CD4-positive, alpha-beta T cell treated with Interleukin-10 for 1 hour (primary cell): ENCODE data around the gene MSANTD1.

ENCODE experiments used
- DNase-seq: peaks from one replicate; pipeline ENCODE4 v3.0.0-alpha.2; 2020

Gene MSANTD1

DNA sequence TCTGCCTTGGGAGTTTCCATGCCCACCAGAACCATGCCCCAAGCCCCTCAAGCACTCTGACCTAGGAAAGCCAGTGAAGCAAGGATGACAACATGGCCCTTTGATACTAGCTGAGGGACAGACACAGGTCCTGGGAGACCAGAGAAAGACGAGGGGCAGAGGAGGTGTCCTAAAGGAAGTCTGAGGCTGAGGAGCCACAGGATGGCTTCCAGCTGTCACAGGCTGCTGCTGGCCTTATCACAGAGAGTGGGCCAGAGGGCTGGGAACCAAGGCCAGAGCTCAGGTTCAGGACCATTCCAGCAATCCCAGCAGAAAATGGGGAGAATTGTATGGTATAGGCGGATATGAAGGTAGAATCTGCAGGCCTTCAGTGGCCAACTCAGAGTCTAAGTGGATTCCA lies 31.7 kb upstream of the MSANTD1 start:
- DNase-seq = no peak

DNA sequence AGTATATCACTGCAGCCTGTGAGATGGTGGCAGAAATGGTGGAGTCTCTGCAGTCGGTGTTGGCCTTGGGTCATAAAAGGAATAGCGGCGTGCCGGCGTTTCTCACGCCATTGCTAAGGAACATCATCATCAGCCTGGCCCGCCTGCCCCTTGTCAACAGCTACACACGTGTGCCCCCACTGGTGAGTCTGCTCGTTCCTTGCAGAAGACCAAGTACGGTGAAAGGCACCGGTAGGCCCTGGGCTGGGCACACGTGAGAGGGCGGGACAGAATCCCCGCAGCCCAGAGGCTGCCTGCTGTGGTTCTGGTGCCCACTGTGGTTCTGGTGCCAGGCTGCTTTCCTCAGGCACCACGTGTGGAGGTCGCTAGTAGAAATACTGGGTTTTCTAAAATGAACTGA lies 31.2 kb upstream of the MSANTD1 start:
- DNase-seq = no peak

DNA sequence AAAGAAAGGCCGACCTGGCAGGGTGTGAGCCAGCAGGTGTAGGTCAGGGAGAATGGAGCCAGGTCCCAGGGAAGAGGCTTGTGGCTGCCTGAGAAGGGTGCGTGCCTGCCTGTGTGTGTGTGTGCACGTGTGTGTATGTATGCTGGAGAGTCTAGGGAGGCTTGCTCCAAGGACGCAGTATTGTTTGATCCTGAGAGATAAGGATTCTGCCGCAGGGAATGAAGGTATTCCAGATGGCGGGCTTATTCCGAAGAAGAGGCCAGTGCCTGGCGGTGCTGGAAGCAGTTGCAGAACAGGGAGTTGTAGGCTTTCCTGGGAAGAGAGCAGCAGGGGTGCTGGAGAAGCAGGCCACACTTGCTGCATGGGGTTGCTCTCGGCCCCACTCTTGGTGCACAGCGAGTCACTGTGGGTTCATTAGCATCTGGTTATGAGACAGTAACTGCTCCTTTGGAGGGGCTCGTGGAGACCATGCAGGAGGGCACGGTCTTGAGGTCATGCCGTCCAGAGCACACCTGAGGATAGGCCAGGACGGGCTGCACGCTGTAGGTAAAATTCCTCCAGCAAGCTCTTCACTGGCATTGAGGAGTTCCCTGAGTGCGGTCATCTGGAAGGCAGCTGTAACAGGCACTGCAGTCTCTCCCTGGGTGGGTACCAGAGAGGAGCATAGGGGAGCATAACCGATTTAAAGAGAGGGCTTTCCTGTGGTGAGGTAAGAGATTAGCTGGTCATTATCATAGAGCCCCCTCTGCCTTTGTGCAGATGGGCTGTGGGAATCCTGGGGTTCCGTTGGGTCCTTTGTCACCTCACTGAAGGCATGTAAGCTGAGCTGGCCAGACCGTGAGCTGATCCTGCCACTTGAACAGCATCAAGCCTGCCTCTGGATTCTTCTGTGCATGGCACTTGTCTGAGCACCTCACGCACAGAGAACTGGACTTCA lies 29.9 kb upstream of the MSANTD1 start:
- no peak for DNase-seq

DNA sequence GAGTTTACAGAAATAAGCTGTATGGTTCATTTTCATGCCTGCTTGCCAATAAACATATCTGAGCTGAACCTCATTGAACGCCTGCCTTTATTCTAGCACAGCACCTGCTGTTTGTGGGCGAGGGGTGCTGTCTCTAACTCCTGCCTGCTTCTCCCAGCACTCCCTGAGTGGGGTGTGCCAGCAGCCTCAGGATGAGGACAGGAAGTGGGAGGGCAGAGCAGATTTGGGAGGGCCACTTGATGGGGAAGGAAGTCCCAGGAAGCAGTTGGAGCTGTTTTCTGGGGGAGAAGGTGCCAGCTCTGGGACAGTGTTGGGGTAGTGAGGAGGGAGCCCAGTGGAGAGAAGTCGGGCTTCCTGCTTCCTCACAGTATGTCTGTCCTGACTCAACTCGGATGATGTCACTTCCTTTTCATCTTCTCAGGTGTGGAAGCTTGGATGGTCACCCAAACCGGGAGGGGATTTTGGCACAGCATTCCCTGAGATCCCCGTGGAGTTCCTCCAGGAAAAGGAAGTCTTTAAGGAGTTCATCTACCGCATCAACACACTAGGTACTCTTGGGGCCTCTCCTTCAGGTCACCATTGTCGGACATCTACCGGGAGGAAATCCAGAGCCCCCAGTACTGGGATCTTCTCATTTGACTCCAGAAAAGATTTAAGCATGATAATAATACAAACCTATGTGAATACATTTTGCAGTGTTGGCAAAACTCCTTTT lies 29.0 kb upstream of the MSANTD1 start:
- DNase-seq = no peak

DNA sequence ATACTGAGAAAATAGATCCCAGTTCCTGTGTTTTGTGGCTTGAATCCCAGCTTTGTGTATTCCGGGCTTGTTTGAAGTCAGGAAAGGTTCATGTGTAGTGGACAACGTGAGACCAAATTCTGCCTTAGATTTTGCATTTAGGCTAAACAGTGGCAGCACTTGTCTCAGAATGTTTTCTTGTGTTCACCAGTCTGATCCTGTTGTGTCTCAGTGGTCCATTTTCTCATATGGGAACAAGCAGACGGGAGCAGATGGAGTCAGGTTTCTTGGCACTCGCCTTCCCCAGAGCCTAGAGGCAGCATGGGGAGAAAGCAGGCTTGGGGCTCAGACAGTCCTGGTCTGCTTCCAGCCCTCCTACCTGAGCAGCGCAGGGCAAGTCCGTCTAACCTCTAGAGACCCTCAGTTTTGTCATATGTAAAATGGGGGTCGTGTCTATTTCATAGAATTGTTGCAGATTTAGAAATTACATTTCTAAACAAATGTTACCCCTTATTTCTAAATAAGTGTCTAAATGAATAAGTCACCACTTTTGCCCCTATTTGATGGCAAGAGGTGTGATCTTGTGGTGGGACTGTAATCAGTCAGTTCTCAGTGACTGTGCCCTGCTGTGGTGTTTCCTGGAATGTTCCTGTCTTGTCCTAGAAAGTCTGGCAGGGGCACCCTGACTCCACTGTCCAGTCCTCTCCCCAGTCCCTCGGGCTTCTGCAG lies 28.3 kb upstream of the MSANTD1 start:
- DNase-seq = no peak

DNA sequence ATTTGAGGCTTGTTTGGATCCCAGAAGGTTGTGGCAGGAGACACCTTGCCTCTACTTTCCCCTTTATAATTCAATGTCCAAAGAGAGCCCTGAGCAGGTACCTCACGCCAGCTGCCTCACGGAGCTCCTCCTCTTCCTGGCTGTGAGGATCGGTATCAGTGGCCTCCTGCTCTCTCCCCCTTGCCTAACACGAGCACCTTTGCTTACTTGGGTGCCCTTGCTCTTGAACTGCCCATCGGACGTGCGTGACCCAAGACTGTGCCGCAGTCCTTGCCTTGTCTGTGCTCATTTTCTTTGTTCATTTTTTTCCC lies 27.8 kb upstream of the MSANTD1 start:
- DNase-seq = no peak

DNA sequence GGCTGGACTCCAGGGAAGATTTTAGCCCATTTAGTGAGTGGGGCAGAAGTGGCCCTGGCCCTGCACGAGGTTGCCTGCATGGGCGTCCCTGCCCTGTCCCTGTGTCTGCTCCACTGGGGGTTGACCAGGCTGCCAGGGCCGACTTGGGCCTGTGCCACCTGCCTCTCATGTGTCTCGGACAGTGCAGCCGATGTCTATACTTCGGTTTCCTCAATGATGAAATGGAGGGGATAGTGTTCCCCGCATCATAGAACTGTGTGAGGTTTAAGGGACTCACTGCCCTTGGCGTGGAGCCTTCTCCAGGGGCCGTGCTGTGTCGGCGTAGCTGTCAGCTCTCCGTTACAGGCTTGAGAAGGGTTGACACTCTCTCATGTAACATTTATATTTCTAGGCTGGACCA lies 27.0 kb upstream of the MSANTD1 start:
- DNase-seq = no peak

DNA sequence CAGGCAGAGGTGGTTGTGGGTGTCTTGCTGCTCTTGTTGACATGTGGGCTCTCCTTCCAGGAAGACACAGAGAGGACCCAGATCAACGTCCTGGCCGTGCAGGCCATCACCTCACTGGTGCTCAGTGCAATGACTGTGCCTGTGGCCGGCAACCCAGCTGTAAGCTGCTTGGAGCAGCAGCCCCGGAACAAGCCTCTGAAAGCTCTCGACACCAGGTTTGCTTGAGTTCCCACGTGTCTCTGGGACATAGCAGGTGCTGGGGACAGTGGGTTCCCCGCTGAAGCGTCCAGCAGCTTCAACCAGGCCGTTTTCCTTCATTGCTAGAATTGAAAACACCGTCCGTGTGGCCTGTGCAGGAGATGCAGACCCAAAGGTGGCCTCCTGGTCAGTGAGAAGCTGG lies 25.6 kb upstream of the MSANTD1 start:
- no peak for DNase-seq

DNA sequence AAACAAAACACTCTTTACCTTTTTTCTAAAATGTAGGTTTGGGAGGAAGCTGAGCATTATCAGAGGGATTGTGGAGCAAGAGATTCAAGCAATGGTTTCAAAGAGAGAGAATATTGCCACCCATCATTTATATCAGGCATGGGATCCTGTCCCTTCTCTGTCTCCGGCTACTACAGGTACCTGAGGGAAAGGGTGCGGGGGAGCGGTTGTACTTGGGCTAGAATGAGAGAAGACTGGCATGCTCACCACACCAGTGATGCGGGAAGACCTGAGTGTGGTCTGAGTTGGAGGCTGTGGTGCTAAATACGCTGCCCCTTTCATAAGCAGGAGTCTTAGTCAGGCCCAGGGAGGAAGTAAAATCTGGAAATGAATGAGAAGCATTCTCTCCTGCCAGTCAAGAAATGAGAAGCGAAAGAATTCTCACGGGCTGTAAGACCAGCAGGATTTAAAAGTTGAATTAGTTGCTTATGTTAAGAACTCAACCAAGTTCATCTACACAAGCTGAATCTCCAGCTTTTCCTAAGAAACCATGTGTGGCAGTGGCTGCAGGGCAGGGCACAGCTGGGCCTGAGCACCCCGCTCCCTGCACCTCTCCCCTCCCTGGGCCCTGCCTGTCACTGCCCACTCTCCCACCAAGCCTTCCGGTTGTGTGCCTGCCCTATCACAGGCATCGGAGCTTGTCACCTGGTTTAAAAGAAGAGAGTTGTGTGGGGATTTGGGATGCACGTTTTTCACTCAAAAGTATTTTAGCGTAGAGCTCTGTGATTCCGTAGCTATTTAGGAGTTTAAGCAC lies 24.8 kb upstream of the MSANTD1 start:
- DNase-seq = no peak

DNA sequence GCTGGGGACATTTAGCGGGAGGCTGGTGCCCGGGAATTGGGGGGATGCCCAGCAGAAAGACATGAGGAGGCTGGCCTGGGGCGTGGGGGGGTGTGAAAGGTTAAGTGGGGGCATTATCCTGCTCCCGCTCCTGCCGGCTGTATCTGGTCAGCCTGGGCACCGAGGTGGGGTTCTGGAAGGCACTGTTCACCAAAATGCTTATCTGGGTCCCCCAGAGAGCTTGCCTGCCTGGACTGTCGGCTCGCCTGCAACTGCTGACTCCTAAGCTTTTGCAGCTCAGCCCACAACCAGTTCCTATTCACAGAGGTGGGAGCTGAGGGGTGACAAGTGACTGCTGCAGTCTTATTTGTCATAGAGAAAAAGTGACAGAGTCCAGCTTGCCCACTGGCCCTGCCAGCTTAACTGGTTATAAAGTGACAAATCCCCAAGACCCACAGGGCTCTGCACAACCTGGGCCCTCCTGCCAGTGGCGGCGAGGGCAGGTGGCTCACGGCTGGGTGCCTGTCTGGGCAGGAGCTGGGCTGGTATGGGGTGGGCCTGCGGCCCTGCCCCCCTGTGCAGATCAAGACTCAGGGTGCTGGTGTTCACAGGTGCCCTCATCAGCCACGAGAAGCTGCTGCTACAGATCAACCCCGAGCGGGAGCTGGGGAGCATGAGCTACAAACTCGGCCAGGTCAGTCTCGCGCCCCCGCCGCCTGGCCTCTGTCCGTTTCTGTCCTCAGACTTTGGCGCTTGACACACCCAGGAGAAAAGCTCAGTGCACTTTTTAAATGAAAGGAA lies 23.7 kb upstream of the MSANTD1 start:
- no peak for DNase-seq

DNA sequence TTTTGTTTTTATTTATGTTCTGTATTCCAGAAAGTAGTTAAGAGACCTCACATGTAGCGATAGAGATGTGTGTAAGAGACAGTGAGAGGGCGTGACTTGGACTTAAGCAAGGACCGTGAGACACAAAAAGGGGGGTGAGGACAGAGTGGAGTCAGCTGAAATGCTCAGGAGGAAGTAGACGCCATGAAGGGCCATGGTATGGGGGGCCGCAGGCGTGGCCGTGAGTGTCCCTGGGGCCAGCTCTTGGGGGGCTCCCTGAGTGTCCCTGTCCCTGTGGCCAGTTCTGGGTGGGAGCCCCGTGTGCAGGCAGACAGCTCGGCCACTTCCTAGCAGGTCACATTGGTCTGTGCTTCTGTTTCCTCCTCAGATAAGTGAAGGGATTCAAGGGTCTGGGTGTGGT lies 23.0 kb upstream of the MSANTD1 start:
- DNase-seq = no peak

DNA sequence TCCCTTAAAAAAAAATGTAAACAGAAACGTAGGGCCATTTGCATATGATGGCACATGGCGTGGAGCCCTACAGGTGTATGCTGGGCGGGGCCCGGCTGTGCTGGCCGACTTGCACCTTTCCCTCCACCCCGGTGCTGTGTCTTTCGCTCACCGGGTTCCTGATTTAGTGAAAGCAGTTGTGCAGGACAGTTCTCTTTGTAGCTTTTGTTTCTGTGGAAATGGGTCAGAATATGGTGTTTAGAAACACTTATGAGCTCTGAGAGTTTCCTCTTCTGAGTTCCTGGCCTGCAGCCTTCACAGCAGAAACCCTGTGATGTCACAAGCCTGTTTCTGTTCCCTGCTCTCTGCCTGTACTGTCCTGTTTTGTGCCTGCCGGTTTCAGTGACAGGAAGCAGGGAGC lies 22.5 kb upstream of the MSANTD1 start:
- DNase-seq = no peak

DNA sequence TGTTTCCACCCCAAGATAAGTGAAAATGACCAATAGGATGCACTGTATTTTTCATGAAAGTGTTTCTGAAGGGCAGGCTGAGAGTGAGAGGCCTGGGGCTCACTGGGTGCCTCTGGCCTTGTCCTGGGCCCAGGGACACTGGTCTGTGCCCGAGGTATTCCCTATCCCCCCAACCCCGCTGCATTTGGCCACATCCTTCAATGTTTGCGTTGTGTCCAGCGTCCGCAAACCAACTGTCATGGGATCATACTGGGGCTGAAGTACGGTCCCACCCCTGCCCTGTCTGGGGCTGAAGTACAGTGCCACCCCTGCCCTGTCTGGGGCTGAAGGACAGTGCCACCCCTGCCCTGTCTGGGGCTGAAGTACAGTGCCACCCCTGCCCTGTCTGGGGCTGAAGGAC lies 22.0 kb upstream of the MSANTD1 start:
- DNase-seq = no peak

DNA sequence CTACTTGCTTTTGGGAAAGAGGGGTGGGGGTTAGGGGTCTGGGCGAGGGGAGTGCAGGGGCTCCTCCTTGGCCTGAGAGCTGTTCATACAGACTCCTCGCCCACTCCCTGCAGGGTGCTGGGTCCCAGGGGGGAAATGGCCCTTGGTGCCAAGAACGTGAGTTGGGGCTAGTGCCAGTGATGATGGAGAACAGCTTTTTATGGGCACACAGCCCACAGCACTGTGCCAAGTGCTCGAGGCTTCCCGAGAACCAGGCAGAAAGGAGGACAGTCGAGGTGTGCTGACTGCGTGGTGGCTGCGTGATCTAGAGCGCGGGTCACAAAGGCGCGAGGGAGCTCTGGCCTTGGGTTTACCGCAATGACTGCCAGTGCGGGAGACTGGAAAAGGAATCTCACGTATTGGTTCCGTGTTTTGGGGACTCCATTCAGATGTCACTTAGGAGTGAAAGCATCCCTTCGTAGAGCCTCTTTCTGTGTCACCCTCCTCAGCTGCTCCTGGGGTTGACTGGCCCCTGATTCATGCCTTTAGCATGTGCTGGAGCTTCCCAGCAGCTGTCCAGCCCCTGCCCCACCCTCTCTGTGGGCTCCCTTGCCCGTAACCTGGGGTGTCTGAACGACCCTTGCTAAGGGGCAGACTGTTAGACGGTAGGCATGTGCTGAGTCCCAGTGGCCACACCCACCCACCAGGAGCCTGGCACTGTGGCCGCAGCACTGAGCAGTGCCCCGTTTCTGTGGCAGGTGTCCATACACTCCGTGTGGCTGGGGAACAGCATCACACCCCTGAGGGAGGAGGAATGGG lies 20.9 kb upstream of the MSANTD1 start:
- DNase-seq = no peak

DNA sequence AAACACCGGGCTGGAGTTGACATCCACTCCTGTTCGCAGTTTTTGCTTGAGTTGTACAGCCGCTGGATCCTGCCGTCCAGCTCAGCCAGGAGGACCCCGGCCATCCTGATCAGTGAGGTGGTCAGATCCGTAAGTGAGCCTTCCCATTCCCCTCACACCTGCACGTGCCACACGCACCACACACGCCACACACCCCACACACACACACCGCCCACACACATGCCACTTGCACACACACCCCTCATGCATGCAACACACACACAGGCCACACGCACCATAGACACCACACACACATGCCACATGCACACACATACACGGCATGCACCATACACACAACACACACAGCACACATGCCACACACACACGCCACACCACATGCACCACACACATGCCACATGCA lies 20.1 kb upstream of the MSANTD1 start:
- DNase-seq = no peak

DNA sequence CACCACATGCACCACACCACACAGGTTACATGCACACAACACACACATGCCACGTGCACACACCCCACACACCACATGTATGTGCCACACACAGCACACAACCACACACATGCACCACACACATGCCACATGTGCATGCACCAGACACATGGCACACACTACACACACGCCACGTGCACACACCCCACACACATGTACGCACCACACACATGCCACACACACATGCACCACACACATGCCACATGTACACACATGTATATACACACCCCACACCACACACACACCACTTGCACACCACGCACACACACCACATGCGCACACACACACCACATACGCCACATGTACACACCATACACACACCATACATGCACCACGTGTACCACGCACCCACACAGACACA lies 19.6 kb upstream of the MSANTD1 start:
- no peak for DNase-seq

DNA sequence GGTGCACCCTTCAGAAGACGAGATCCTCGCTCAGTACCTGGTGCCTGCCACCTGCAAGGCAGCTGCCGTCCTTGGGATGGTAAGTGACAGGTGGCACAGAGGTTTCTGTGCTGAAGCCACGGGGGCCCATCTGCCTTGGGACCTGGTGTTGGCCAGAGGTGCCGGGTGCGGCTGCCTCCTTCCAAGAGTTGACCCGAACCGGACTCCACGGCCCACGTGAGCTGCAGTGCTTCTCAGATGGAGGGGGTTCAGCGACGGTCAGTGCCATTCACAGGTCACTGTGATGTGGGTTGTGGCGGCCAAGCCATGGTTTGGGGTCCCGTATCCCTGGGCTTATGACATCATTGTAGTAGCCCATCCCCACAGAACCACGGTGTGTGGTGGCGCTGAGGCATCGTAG lies 19.0 kb upstream of the MSANTD1 start:
- no peak for DNase-seq

DNA sequence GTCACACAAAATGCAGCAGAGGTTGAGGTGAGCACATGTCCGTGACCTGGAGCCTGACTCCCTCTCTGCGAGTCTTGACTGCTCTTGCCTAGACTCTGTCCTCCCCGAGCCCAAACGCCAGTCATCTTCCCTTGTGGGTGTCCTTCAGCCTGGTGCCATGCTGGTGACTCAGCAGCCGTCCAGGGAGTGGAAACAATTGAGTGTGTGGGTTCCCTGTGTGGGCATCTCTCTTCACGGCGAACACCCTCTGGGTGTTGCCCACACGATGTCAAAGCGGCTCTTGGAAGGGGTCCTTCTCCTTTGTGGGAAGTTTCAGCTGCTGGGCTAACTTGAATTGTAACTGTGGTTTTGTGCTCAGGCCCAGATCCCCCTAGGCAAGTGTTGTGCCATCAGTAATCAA lies 17.5 kb upstream of the MSANTD1 start:
- DNase-seq = no peak

DNA sequence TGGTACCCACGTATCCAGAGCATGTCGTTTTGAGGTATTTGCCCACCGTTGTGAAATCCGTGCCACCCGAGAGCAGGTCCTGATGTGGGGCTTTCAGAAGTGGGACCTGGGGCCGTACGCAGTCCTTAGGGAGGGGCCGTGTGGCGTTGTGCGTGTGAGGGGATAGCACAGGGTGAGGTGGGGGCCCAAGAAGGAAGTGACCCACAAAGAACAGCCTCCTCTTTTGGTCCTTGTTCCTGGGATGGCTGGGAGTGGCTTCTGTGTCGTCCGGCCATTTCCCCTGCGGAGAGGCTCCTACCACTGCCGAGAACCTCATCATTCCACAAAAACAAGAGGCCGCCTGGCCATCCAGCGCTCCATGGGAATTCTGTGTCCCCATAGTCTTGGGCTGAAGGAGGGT lies 17.0 kb upstream of the MSANTD1 start:
- DNase-seq = no peak

DNA sequence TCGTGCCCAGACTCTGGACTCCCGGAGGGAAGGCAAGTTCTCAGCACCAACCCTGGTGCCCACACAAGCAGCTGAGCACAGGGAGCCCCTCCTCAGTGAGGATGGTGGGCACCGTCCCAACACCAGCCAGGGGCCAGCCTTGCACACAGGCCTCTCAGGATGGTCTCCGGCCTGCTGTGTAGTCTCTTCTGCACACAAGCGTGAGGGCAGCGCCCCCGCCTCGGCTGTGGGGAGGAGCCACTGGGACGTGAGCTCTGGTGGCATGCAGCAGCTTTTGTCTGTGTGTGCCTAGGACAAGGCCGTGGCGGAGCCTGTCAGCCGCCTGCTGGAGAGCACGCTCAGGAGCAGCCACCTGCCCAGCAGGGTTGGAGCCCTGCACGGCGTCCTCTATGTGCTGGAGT lies 16.1 kb upstream of the MSANTD1 start:
- no peak for DNase-seq

DNA sequence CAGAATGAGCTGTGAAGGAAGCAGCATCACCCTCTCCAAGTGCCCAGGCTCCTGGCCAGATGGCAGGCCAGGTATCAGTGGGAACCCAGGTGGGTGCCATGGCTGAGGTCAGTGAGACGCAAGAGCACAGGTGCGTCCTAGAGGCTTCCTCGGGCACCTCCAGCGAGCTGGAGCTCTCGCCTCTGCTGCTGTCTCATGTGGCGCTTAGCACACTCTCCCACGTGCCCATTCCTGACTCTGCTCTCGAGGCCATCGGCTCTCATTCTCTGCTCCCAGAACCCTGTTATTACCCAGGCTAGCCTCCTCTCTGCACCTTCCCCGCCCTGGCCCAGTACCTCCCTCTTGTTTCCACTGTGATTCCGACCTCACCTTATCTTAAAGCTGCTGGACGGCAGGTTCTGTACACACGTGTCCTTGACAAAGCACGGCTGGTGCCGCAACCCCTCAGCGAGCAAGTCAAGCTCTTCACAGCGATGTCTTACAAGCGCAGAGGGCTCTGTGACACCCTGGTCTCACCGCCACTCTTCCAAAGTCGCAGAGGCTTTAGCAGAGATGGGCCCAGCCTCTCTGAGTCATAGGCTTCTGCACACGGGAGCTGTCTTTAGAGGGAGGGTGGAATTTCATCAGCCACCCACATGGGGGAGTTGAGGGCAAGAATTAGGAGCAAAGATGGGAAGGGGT lies 15.4 kb upstream of the MSANTD1 start:
- DNase-seq = no peak
